PC-3 (cell line): ENCODE measurements around the gene L1CAM. TPM values are rescaled to one million over a fixed set of nuclear protein-coding genes. Genes with fewer than 3 reads are reported as not detected.

ENCODE experiments used
- ATAC-seq: fragments of 200-7000 bp; cut with Tn5 transposase; 2 replicates; pipeline ENCODE4 v1.9.1; 2020; ENCODE audit warnings: mild to moderate bottlenecking, moderate library complexity
- BruUV-seq: library from RNA; stranded (reverse); fragments of 400-500 nt; replicated peaks from 2 replicates; lab custom pipeline; 2021; lab: Mats Ljungman, UMichigan
- CTCF ChIA-PET: fragments of 300-600 bp; sonication (Branson Sonifier 250); formaldehyde crosslinking; loops from one replicate; lab custom pipeline; 2022; ENCODE audit warnings: antibody characterized with exemption; lab: Charles Lee
- POLR2A ChIA-PET: fragments of 300-600 bp; sonication (Branson Sonifier 250); formaldehyde crosslinking; loops from one replicate; lab custom pipeline; 2022; ENCODE audit warnings: antibody characterized with exemption; ENCODE audit not compliant: unreplicated experiment; lab: Charles Lee
- DNase-seq: peaks from one replicate; pipeline ENCODE4 v3.0.0-alpha.2; 2015
- H2AFZ ChIP-seq: fragments of 300-600 bp; sonication (generic); 2 replicates; pipeline ENCODE4 v1.6.0; 2016; ENCODE audit warnings: antibody characterized with exemption, low read length
- H3F3A ChIP-seq: fragments of 300-600 bp; sonication (generic); one replicate; pipeline ENCODE4 v1.6.0; 2017; ENCODE audit warnings: antibody characterized with exemption, low read length, control low read depth, mild to moderate bottlenecking; ENCODE audit not compliant: unreplicated experiment
- H3K27ac ChIP-seq: fragments of 300-600 bp; sonication (generic); 2 replicates; pipeline ENCODE4 v1.5.1; 2016; ENCODE audit warnings: mild to moderate bottlenecking, low read length
- H3K27me3 ChIP-seq: fragments of 300-600 bp; sonication (generic); 2 replicates; pipeline ENCODE4 v1.6.1; 2016; ENCODE audit warnings: low read length, mixed read lengths
- H3K36me3 ChIP-seq: fragments of 300-600 bp; sonication (generic); 2 replicates; pipeline ENCODE4 v1.6.1; 2016; ENCODE audit warnings: low read depth, mixed run types, low read length, mixed read lengths
- H3K4me1 ChIP-seq: fragments of 300-600 bp; sonication (generic); 2 replicates; pipeline ENCODE4 v1.5.1; 2016; ENCODE audit warnings: low read length; ENCODE audit not compliant: insufficient read depth
- H3K4me2 ChIP-seq: fragments of 300-600 bp; sonication (generic); 2 replicates; pipeline ENCODE4 v1.6.0; 2016; ENCODE audit warnings: low read length
- H3K4me3 ChIP-seq: fragments of 300-600 bp; sonication (generic); 2 replicates; pipeline ENCODE4 v1.5.1; 2016; ENCODE audit warnings: mild to moderate bottlenecking, low read length, mixed read lengths
- H3K79me2 ChIP-seq: fragments of 300-600 bp; sonication (generic); 2 replicates; pipeline ENCODE4 v1.6.1; 2017; ENCODE audit warnings: low read length, mixed read lengths
- H3K9ac ChIP-seq: fragments of 300-600 bp; sonication (generic); 2 replicates; pipeline ENCODE4 v1.6.0; 2016; ENCODE audit warnings: mild to moderate bottlenecking, low read length
- H3K9me2 ChIP-seq: fragments of 300-600 bp; sonication (generic); replicated peaks from 2 replicates; pipeline ENCODE4 v1.6.1; 2016; ENCODE audit warnings: mixed run types, low read length, mixed read lengths
- H3K9me3 ChIP-seq: fragments of 300-600 bp; sonication (generic); 2 replicates; pipeline ENCODE4 v1.6.1; 2016; ENCODE audit warnings: low read length, mixed read lengths
- H4K20me1 ChIP-seq: fragments of 300-600 bp; sonication (generic); 2 replicates; pipeline ENCODE4 v1.6.1; 2016; ENCODE audit warnings: low read length, mixed read lengths
- CTCF ChIP-seq: fragments of 300-600 bp; sonication (generic); conservative IDR thresholded peaks from 2 replicates; pipeline ENCODE4 v1.5.1; 2017; ENCODE audit warnings: antibody characterized with exemption, low read depth, mild to moderate bottlenecking, low read length
- EZH2 ChIP-seq: fragments of 300-600 bp; sonication (generic); IDR thresholded peaks from one replicate; pipeline ENCODE4 v1.6.1; 2017; ENCODE audit warnings: antibody characterized with exemption, mild to moderate bottlenecking, low read length; ENCODE audit not compliant: unreplicated experiment
- EZH2phosphoT487 ChIP-seq: fragments of 300-600 bp; sonication (generic); IDR thresholded peaks from 2 replicates; pipeline ENCODE4 v1.6.1; 2018; ENCODE audit warnings: mild to moderate bottlenecking, antibody characterized with exemption, low read length, borderline replicate concordance
- intact Hi-C: fragments of 100-400 bp; cut with micrococcal nuclease; formaldehyde crosslinking; loops from 2 replicates; pipeline ENCODE4 v1.9.0; 2023
- total RNA-seq: library from RNA; depleted of rRNA; stranded (reverse); fragments of >200 nt; gene quantifications from 2 replicates; pipeline ENCODE4 v1.2.3, GENCODE V29; 2014

L1CAM gene
- total RNA-seq, 1 experiment from 2014 or later = 5.2 TPM

DNA sequence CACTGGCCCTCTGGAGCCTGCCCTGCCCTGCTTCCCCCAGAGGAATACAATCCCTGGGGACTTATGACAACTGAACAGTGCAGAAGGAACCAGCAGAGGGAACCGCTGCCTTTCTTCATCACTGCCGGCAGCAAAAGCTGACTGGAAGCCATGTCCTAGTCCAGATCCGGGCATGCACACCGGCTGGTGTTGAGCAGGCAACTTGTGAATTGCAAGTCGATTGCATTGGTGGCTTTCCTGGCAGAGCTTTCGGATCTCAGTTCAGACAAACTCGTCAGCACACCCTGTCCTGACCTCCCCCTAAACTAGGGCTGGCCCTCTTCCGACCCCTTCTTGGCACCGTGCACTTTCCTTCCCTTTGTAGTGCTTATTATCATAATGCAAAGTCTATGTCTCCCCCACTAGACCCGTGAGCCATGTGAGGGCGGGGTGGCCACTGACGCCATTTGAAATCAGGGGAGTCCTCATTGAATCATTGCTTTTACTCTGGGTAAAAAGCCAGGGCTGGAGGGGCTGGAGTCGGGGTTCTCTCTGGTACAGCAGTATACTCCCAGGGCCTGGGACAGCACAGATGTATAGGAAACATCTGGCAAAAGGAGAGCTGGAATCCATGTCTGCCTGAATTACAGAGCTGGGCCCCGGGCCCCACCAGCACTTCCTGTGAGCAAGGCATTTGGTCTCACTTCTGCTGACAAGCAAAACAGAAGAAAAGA, 38.3 kb upstream of the L1CAM start:
- no peak overlapping the region for H3K4me3 ChIP-seq
- no peaks in the 10 kb centered on the region for H3F3A ChIP-seq
- peaks cover 19% of the 10 kb centered on the region for H3K4me1 ChIP-seq
- no peak overlapping the region for H2AFZ ChIP-seq
- no peak overlapping the region for H3K4me2 ChIP-seq
- CTCF ChIA-PET = interaction anchor here (0.6 to 1.6 kb wide), 2 partner anchors 17 to 23 kb away, joined by 3 to 5 read pairs; no protein-coding TSS in a partner anchor
- no peaks in the 10 kb centered on the region for H4K20me1 ChIP-seq
- H3K36me3 ChIP-seq = no peaks in the 10 kb centered on the region
- peak; percentile 42 for DNase-seq
- no peaks in the 10 kb centered on the region for H3K79me2 ChIP-seq
- H3K27ac ChIP-seq = no peak overlapping the region
- no peak for ATAC-seq
- no peaks in the 10 kb centered on the region for H3K9me3 ChIP-seq
- no TSS peak for BruUV-seq
- intact Hi-C loops = loop anchor here (1.0 kb wide), 1 partner anchor 23 kb away; no protein-coding TSS in a partner anchor
- peak; percentile 35; the same call in 1 of the 2 replicates for TF ChIP-seq CTCF
- no peak for TF ChIP-seq EZH2phosphoT487
- POLR2A ChIA-PET = no interaction called here
- no peak overlapping the region for H3K9ac ChIP-seq
- no peaks in the 10 kb centered on the region for H3K27me3 ChIP-seq
- no peaks in the 10 kb centered on the region for H3K9me2 ChIP-seq

GRCh38 chrX:153922932-153923857, 37.2 kb upstream of the L1CAM start:
- CTCF ChIA-PET = interaction anchor here (0.6 to 1.4 kb wide), 5 partner anchors 12 to 157 kb away, joined by 3 to 16 read pairs (median 5); partner anchors contain the start of gene NAA10

More at GRCh38 chrX:153922932-153923857, 37.2 kb upstream of the L1CAM start:
- no peak overlapping the region for H3K4me3 ChIP-seq
- no peaks in the 10 kb centered on the region for H3K36me3 ChIP-seq
- H3K9me3 ChIP-seq = no peaks in the 10 kb centered on the region
- H3K9me2 ChIP-seq = no peaks in the 10 kb centered on the region
- no TSS peak for BruUV-seq
- H3K27me3 ChIP-seq = no peaks in the 10 kb centered on the region
- H3K9ac ChIP-seq = no peak overlapping the region
- peak; percentile 65 for ATAC-seq
- H4K20me1 ChIP-seq = no peaks in the 10 kb centered on the region
- no peaks in the 10 kb centered on the region for H3K79me2 ChIP-seq
- H3K4me2 ChIP-seq = peak overlapping the region; percentile 70
- peaks cover 13% of the 10 kb centered on the region for H3K4me1 ChIP-seq
- no peaks in the 10 kb centered on the region for H3F3A ChIP-seq
- no peak overlapping the region for H3K27ac ChIP-seq
- TF ChIP-seq CTCF = peak; percentile 58
- no peak for TF ChIP-seq EZH2phosphoT487
- TF ChIP-seq EZH2 = no peak
- no peak overlapping the region for H2AFZ ChIP-seq
- DNase-seq = peak; percentile 65
- intact Hi-C loops = no loop called here
- POLR2A ChIA-PET = no interaction called here
